ENCODE data around the gene HPD.

DNA sequence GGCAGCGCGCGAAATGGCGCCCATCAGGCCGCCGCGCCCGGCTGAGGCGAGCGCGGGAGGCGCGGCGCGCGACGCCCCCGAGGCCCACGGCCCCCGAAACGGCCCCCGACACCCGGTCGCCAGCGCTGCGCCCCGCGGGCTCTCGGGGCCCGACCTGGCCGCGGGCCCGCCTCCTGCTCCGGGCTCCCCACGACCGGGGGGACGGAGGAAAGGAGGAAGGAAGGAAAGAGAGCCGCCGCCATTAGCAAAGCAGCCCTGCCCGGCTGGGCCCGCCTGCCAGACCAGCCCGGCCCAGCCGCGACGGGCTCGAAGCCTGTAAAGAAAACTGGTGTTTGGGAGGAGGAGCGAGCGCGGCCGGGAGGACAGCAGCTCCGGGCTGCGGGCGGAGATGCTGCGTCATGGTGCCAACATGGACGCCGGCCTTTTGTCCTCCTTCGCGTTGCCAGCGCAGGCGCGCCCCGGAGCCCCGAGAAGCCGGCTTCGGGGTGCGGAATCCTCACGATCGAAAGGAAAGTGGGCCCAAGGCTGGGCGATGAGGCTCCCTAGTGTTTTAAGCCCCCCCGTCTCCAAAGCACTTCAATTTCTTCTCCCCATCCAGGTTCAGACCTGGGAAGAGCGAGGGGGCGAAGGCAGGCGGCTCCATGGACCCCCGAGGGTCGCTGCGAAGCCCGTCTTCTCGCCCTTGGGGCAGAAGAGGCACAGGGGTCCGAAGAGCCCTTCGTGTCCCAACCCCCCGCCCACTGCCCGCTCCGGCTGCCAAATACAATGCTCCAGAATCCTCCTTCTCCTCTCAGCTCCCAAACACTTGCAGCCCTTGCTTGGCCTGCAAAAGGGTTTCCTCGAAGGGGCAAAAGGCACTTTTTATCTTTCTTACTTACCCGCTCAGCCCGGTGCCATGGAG lies 57.7 kb downstream of the HPD start:
- TF ChIP-seq CTCF (IDR thresholded peaks at IDR 0.05) (no peak), POLR2AphosphoS5 (IDR thresholded peaks at IDR 0.05) (peak; percentile 58 to 81 (median 74)), EP300 (IDR thresholded peaks at IDR 0.05) (no peak), POLR2A (IDR thresholded peaks at IDR 0.05) (peak; percentile 72 to 79)
